ENCODE data around the gene XRCC5.

Gene XRCC5

DNA sequence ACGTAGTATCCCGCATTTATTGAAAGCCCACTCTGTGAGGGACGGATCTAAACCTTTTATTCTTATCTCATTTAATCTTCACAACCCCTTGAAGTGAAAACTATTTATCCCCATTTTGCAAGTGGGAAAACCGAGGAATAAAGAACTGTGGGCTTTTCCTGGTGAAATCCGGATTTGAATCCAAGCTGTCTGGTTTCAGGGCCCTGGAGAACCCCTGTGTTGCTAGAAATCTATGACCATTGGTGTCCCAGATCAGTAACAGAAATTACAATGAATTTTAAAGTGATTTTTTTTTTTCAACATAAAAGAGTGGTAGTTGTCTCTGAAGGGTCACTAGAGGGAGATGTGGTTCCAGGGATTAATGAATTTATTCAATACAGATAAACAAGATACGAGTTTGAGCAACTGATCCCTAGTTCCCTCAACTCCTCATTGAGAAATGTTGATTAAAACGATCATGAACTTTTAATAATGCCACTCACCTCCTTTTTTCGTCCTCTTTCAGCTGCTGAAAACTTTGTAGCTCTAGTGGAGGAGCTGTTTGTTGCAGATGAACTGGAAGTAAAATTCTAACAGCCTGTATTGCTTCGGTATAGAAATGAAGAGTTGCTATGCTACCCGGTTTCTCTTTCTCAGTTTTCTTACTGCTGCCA, 940 bp downstream of the XRCC5 start:
- peak overlapping the region; percentile 67 for H3K27ac ChIP-seq (ENCODE audit: low read depth, low read length, poor library complexity, severe bottlenecking)
- no peak overlapping the region for H2AFZ ChIP-seq (ENCODE audit: low read length)
- H4K20me1 ChIP-seq (ENCODE audit: insufficient read depth, low read length): no peaks in the 10 kb centered on the region
- no peak for TF ChIP-seq EZH2 (IDR thresholded peaks at IDR 0.05; ENCODE audit: borderline replicate concordance, low read length)
- TF ChIP-seq, protein P1, sequence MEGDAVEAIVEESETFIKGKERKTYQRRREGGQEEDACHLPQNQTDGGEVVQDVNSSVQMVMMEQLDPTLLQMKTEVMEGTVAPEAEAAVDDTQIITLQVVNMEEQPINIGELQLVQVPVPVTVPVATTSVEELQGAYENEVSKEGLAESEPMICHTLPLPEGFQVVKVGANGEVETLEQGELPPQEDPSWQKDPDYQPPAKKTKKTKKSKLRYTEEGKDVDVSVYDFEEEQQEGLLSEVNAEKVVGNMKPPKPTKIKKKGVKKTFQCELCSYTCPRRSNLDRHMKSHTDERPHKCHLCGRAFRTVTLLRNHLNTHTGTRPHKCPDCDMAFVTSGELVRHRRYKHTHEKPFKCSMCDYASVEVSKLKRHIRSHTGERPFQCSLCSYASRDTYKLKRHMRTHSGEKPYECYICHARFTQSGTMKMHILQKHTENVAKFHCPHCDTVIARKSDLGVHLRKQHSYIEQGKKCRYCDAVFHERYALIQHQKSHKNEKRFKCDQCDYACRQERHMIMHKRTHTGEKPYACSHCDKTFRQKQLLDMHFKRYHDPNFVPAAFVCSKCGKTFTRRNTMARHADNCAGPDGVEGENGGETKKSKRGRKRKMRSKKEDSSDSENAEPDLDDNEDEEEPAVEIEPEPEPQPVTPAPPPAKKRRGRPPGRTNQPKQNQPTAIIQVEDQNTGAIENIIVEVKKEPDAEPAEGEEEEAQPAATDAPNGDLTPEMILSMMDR (IDR thresholded peaks at IDR 0.05; ENCODE audit: low read length): peak; percentile 61
- H3K79me2 ChIP-seq (ENCODE audit: insufficient read depth, low read length): peaks cover 29% of the 10 kb centered on the region
- no peaks in the 10 kb centered on the region for H3K9me3 ChIP-seq (ENCODE audit: low read length)
- H3K36me3 ChIP-seq (ENCODE audit: insufficient read depth, low read length): peaks cover 45% of the 10 kb centered on the region
- H3K4me1 ChIP-seq (ENCODE audit: insufficient read depth, low read length, severe bottlenecking): peaks cover 46% of the 10 kb centered on the region
- no peaks in the 10 kb centered on the region for H3K9me2 ChIP-seq (ENCODE audit: low read depth, low read length)
- H3K9ac ChIP-seq (ENCODE audit: low read length): peak overlapping the region; percentile 98
- no peaks in the 10 kb centered on the region for H3K27me3 ChIP-seq (ENCODE audit: insufficient read depth, low read length)
- H3K4me2 ChIP-seq (ENCODE audit: low read length): peak overlapping the region; percentile 87
- 0 out of 2 replicates have a peak, but pooled peaks cover 7% of the 10 kb centered on the region for H3F3A ChIP-seq (ENCODE audit: insufficient read depth, low read length)
- H3K4me3 ChIP-seq (ENCODE audit: low read depth, low read length, poor library complexity, severe bottlenecking): peak overlapping the region; percentile 91

DNA sequence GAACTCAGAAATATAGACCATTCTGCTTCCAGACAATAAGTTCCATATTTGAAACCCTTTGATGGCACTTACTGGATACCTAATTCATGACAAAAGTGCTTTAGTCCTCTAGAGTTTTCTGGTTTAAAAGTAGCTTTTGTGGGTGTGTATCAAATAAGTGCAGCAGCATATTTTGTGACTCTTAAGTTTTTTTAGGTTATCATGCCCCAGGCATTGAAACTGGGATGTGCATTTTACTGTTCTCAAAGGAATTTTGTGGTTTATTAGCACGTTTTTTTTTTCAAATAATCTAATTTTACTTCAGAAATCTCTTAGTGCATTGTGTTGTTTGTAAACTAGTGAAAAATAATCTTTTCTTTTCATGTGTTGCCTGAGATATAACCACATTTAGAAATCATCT, 1.5 kb downstream of the XRCC5 start:
- H3F3A ChIP-seq (ENCODE audit: insufficient read depth, low read length): 0 out of 2 replicates have a peak, but pooled peaks cover 7% of the 10 kb centered on the region
- H3K4me3 ChIP-seq (ENCODE audit: low read depth, low read length, poor library complexity, severe bottlenecking): peak overlapping the region; percentile 91
- no peak overlapping the region for H2AFZ ChIP-seq (ENCODE audit: low read length)
- peak overlapping the region; percentile 67 for H3K27ac ChIP-seq (ENCODE audit: low read depth, low read length, poor library complexity, severe bottlenecking)
- H4K20me1 ChIP-seq (ENCODE audit: insufficient read depth, low read length): no peaks in the 10 kb centered on the region
- peaks cover 52% of the 10 kb centered on the region for H3K4me1 ChIP-seq (ENCODE audit: insufficient read depth, low read length, severe bottlenecking)
- H3K9me2 ChIP-seq (ENCODE audit: low read depth, low read length): no peaks in the 10 kb centered on the region
- H3K9me3 ChIP-seq (ENCODE audit: low read length): no peaks in the 10 kb centered on the region
- H3K4me2 ChIP-seq (ENCODE audit: low read length): peak overlapping the region; percentile 87
- H3K27me3 ChIP-seq (ENCODE audit: insufficient read depth, low read length): no peaks in the 10 kb centered on the region
- peaks cover 35% of the 10 kb centered on the region for H3K79me2 ChIP-seq (ENCODE audit: insufficient read depth, low read length)
- no peak for TF ChIP-seq EZH2 (IDR thresholded peaks at IDR 0.05; ENCODE audit: borderline replicate concordance, low read length)
- TF ChIP-seq, protein P1 (IDR thresholded peaks at IDR 0.05; ENCODE audit: low read length): no peak
- peaks cover 51% of the 10 kb centered on the region for H3K36me3 ChIP-seq (ENCODE audit: insufficient read depth, low read length)
- peak overlapping the region; percentile 98 for H3K9ac ChIP-seq (ENCODE audit: low read length)

DNA sequence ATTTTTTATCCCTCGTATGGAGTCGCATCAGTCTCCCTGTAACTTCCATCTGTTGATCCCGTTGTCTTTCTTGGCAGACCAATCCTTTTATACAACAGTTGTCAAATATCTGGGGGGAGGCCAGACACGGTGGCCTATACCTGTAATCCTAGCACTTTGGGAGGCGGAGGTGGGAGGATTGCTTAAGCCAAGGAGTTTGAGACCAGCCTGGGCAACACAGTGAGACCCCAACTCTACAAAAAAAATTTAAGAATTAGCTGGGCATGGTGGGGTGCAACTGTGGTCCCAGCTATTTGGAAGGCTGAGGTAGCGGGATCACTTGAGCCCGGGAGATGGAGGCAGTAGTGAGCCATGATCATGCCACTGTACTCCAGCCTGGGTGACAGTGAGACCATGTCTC, 2.0 kb downstream of the XRCC5 start:
- Histone ChIP-seq H3K9me2 (ENCODE audit: low read depth, low read length) (no peaks in the 10 kb centered on the region), H3K27me3 (ENCODE audit: insufficient read depth, low read length) (no peaks in the 10 kb centered on the region), H4K20me1 (ENCODE audit: insufficient read depth, low read length) (no peaks in the 10 kb centered on the region), H2AFZ (ENCODE audit: low read length) (no peak overlapping the region), H3K4me2 (ENCODE audit: low read length) (peak overlapping the region; percentile 87), H3K79me2 (ENCODE audit: insufficient read depth, low read length) (peaks cover 40% of the 10 kb centered on the region), H3K27ac (ENCODE audit: low read depth, low read length, poor library complexity, severe bottlenecking) (no peak overlapping the region), H3K9ac (ENCODE audit: low read length) (peak overlapping the region; percentile 98; the same call in 1 of the 2 replicates), H3K36me3 (ENCODE audit: insufficient read depth, low read length) (peaks cover 56% of the 10 kb centered on the region), H3F3A (ENCODE audit: insufficient read depth, low read length) (0 out of 2 replicates have a peak, but pooled peaks cover 7% of the 10 kb centered on the region), H3K4me3 (ENCODE audit: low read depth, low read length, poor library complexity, severe bottlenecking) (no peak overlapping the region), H3K4me1 (ENCODE audit: insufficient read depth, low read length, severe bottlenecking) (peaks cover 52% of the 10 kb centered on the region), H3K9me3 (ENCODE audit: low read length) (no peaks in the 10 kb centered on the region)
- TF ChIP-seq EZH2 (IDR thresholded peaks at IDR 0.05; ENCODE audit: borderline replicate concordance, low read length): no peak
- TF ChIP-seq, protein P1 (IDR thresholded peaks at IDR 0.05; ENCODE audit: low read length): no peak

Data from OCI-LY1 (cell line).